ENCODE measurements around the gene GJE1. TPM values are rescaled to one million over a fixed set of nuclear protein-coding genes. Genes with fewer than 3 reads are reported as not detected.

GJE1 gene
- total RNA-seq, 5 donors from 2014 or later (not counting 1 experiment from before 2014, with no cell fraction given) = not detected

DNA sequence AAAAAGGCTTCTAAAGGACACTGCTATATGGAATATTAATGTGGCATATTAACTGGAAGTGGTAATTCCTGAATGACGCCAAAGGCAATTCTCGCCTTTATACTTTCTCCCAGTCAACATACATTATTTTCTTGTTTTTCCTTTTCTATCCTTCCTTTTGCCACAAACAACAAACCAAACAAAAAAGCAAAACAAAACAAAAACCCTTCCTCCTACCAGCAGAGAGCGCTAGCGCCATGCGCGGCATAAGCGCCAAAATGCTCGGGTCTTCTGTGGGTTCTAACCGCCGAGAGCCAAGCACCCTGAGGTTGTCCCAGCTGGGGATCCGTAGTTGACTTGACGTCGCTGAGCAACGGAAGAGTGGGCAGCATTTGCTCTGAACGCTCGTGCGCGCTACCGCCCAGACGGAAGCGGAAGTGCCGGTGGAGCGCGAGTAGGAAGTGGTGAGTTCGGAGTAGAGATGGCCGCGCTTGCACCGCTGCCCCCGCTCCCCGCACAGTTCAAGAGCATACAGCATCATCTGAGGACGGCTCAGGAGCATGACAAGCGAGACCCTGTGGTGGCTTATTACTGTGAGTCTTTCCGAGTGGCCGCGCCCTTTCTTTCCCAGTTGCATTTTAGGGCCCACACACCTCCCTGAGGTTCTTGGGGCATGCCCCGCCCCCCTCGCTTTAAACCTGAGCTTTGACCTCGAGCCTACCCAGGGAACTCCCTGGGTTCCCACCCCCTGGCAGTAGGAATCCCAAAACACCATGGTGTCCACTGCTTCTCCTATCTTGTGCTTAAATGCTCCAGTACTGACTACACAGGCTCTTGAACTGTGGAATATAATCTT is 14.3 kb downstream of the GJE1 start, which contains the start of the genes NMBR and VTA1:
NMBR (minus strand) TSS at position 295 of the 835 bp plus-strand sequence. CDS start 58,464 bp downstream, outside the sequence.
VTA1 (plus strand) TSS at position 436 of the 835 bp plus-strand sequence; CDS start at position 461, 25 bp downstream.
- H3K9me3 ChIP-seq = no peaks in the 10 kb centered on the region

DNA sequence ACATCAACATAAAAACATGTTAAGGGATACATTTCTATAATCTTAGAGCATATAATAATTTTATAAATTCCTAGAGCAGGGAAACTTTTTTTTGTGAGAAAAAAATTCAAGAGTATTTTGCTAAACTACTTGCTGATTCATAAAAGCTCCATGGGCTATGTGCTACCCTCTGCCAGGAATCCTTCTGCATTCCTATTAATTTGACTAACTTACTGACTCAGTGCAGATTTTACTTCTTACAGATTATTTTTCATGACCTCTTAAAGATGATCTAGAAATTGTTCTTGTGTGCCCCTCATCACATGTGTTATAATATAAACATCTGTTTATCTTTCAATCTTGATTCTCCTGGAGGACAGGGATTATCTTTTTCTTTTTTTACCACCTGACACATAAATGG is 20.0 kb downstream of the GJE1 start:
- Histone ChIP-seq H3K9me3 (no peaks in the 10 kb centered on the region), H3K27ac (ENCODE audit: low read length) (no peak overlapping the region), H3K4me1 (ENCODE audit: control insufficient read depth in 1 of 2, extremely low read depth in 1 of 2, insufficient read depth in 2 of 2, low read length in 2 of 2) (peaks cover 4 to 28% of the 10 kb centered on the region in 2 experiments), H3K27me3 (replicated peaks in 1 of 2; ENCODE audit: control insufficient read depth in 2 of 2, extremely low read depth in 1 of 2, insufficient read depth in 2 of 2, low read length in 1 of 2) (no peaks in the 10 kb centered on the region), H3K36me3 (ENCODE audit: control insufficient read depth in 2 of 2, extremely low read depth in 1 of 2, insufficient read depth in 1 of 2, low read length in 1 of 2) (peaks cover 3 to 6% of the 10 kb centered on the region in 2 donors), H3K4me3 (ENCODE audit: control insufficient read depth in 1 of 2, extremely low read depth in 1 of 2, low read length in 1 of 2) (no peak overlapping the region)
- H3K27ac Mint-ChIP-seq = no peak overlapping the region
- H3K4me3 Mint-ChIP-seq = no peak overlapping the region
- CTCF ChIA-PET = no interaction called here
- no peaks in the 10 kb centered on the region for H3K27me3 Mint-ChIP-seq
- ATAC-seq (replicated peaks in 1 of 4) = no peak
- POLR2A ChIA-PET = interaction anchor here in 1 of 2 donors (0.6 kb wide), 1 partner anchor 228 kb away, joined by 3 read pairs; no protein-coding TSS in a partner anchor
- no peaks in the 10 kb centered on the region for H3K9me3 Mint-ChIP-seq
- no peak for DNase-seq
- peaks cover 81 to 89% (median 85%) of the 10 kb centered on the region in 3 donors for H3K4me1 Mint-ChIP-seq
- peaks cover 10% of the 10 kb centered on the region for H3K36me3 Mint-ChIP-seq

More for the DNA sequence above, 14.3 kb downstream of the GJE1 start, which contains the start of the genes NMBR and VTA1:
- Histone ChIP-seq H3K36me3 (ENCODE audit: control insufficient read depth in 2 of 2, extremely low read depth in 1 of 2, insufficient read depth in 1 of 2, low read length in 1 of 2) (peaks cover 3 to 6% of the 10 kb centered on the region in 2 donors), H3K27ac (ENCODE audit: low read length) (peak within 1 kb of the TSS; percentile 68), H3K27me3 (replicated peaks in 1 of 2; ENCODE audit: control insufficient read depth in 2 of 2, extremely low read depth in 1 of 2, insufficient read depth in 2 of 2, low read length in 1 of 2) (no peaks in the 10 kb centered on the region), H3K4me1 (ENCODE audit: control insufficient read depth in 1 of 2, extremely low read depth in 1 of 2, insufficient read depth in 2 of 2, low read length in 2 of 2) (peaks cover 4 to 20% of the 10 kb centered on the region in 2 experiments), H3K4me3 (ENCODE audit: control insufficient read depth in 1 of 2, extremely low read depth in 1 of 2, low read length in 1 of 2) (peak within 1 kb of the TSS; percentile 94 to 96)
- H3K27me3 Mint-ChIP-seq = no peaks in the 10 kb centered on the region
- CTCF ChIA-PET = interaction anchor here (0.6 to 5.7 kb wide), 8 partner anchors 9 to 1857 kb away, joined by 3 to 41 read pairs (median 6); no protein-coding TSS in a partner anchor
- H3K9me3 Mint-ChIP-seq = no peaks in the 10 kb centered on the region
- H3K36me3 Mint-ChIP-seq = peaks cover 10% of the 10 kb centered on the region
- DNase-seq (peak; percentile 84 to 99 (median 97)), ATAC-seq (replicated peaks in 1 of 4) (peak; percentile 93 to 97 (median 97))
- WGBS (ENCODE audit: insufficient coverage) = under 1% methylated on average over 35 of the region's 38 CpGs
- H3K4me1 Mint-ChIP-seq = peaks cover 62 to 68% (median 62%) of the 10 kb centered on the region in 3 donors
- H3K27ac Mint-ChIP-seq = peak within 1 kb of the TSS; percentile 93
- POLR2A ChIA-PET = interaction anchor here (0.6 to 1.6 kb wide), 3 partner anchors 8 to 245 kb away, joined by 3 to 4 read pairs (median 3); no protein-coding TSS in a partner anchor
- peak within 1 kb of the TSS; percentile 94 to 97 (median 95) for H3K4me3 Mint-ChIP-seq

DNA sequence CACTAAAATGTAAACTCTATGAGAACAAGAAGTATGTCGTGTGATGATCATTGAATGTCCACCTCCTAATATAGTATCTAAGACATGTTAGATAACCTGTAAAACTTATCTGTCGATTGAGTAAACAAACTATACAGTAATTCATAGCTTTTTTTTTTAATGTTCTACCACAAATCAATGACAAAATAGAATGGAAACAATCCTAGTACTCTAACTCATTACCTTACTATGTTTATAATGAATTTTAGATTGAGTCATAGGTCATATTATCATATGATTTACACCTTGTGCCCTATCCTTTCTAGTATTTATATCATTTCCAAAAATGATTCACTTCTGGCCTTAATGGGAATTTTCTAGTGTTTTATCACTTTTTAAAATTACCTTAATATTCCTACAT is 20.5 kb downstream of the GJE1 start:
- no peak overlapping the region for H3K4me3 Mint-ChIP-seq
- CTCF ChIA-PET = interaction anchor here in 1 of 2 donors (0.6 kb wide), 1 partner anchor 58 kb away, joined by 5 read pairs; no protein-coding TSS in a partner anchor

DNA sequence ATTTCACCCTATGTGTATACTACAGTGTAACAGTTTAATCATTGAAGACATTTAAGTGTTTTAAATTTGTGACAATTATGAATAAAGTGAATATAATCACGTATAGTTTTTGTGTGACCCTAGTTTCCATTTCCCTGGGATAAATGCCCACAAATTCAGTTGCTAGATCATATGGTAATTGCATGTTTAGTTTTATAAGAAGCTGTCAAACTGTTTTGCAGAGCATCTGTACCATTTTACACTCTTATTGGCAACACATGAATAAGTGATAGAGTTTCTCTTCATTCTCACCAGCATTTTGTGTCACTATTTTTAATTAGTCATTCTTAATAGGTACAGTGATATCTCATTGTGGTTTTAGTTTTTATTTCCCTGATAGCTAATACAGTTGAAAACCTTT is 21.6 kb downstream of the GJE1 start:
- Mint-ChIP-seq H3K27ac (no peak overlapping the region), H3K4me1 (peaks cover 71 to 81% (median 72%) of the 10 kb centered on the region in 3 donors)

More for the DNA sequence above, 20.5 kb downstream of the GJE1 start:
- Histone ChIP-seq H3K36me3 (ENCODE audit: control insufficient read depth in 2 of 2, extremely low read depth in 1 of 2, insufficient read depth in 1 of 2, low read length in 1 of 2) (peaks cover 3 to 6% of the 10 kb centered on the region in 2 donors), H3K9me3 (no peaks in the 10 kb centered on the region), H3K4me3 (ENCODE audit: control insufficient read depth in 1 of 2, extremely low read depth in 1 of 2, low read length in 1 of 2) (no peak overlapping the region), H3K4me1 (ENCODE audit: control insufficient read depth in 1 of 2, extremely low read depth in 1 of 2, insufficient read depth in 2 of 2, low read length in 2 of 2) (peaks cover 4 to 23% of the 10 kb centered on the region in 2 experiments), H3K27ac (ENCODE audit: low read length) (no peak overlapping the region), H3K27me3 (replicated peaks in 1 of 2; ENCODE audit: control insufficient read depth in 2 of 2, extremely low read depth in 1 of 2, insufficient read depth in 2 of 2, low read length in 1 of 2) (no peaks in the 10 kb centered on the region)
- no peaks in the 10 kb centered on the region for H3K9me3 Mint-ChIP-seq
- POLR2A ChIA-PET = interaction anchor here in 1 of 2 donors (0.6 kb wide), 1 partner anchor 227 kb away, joined by 3 read pairs; no protein-coding TSS in a partner anchor
- H3K4me1 Mint-ChIP-seq = peaks cover 76 to 88% (median 80%) of the 10 kb centered on the region in 3 donors
- ATAC-seq (replicated peaks in 1 of 4) = no peak
- no peaks in the 10 kb centered on the region for H3K27me3 Mint-ChIP-seq
- no peak for DNase-seq
- H3K36me3 Mint-ChIP-seq = peaks cover 10% of the 10 kb centered on the region
- WGBS (ENCODE audit: insufficient coverage) = no CpG with 5 or more reads among the region's 2 CpGs
- no peak overlapping the region for H3K27ac Mint-ChIP-seq

GRCh38 chr6:142155091-142155490 is 22.4 kb downstream of the GJE1 start:
- H3K4me1 ChIP-seq (ENCODE audit: control insufficient read depth in 1 of 2, extremely low read depth in 1 of 2, insufficient read depth in 2 of 2, low read length in 2 of 2) = peaks cover under 1 to 11% of the 10 kb centered on the region in 2 experiments
- peaks cover 69 to 78% (median 70%) of the 10 kb centered on the region in 3 donors for H3K4me1 Mint-ChIP-seq
- peaks cover 3 to 6% of the 10 kb centered on the region in 2 donors for H3K36me3 ChIP-seq (ENCODE audit: control insufficient read depth in 2 of 2, extremely low read depth in 1 of 2, insufficient read depth in 1 of 2, low read length in 1 of 2)
- DNase-seq = no peak
- H3K9me3 Mint-ChIP-seq = no peaks in the 10 kb centered on the region
- H3K27ac ChIP-seq (ENCODE audit: low read length) = no peak overlapping the region
- no peak overlapping the region for H3K4me3 Mint-ChIP-seq
- ChIA-PET CTCF (interaction anchor here (0.5 to 2.9 kb wide), 5 partner anchors 9 to 239 kb away, joined by 3 to 41 read pairs (median 4); partner anchors contain the start of genes NMBR (in 1 of the 2) and VTA1 (in 1 of the 2)), POLR2A (interaction anchor here (0.6 kb wide), 2 partner anchors 8 to 1329 kb away, joined by 3 to 4 read pairs; partner anchors contain the start of gene VTA1 (in 1 of the 2))
- H3K27me3 Mint-ChIP-seq = no peaks in the 10 kb centered on the region
- no peak overlapping the region for H3K4me3 ChIP-seq (ENCODE audit: control insufficient read depth in 1 of 2, extremely low read depth in 1 of 2, low read length in 1 of 2)
- H3K9me3 ChIP-seq = no peaks in the 10 kb centered on the region
- no peak for ATAC-seq (replicated peaks in 1 of 4)
- H3K27me3 ChIP-seq (replicated peaks in 1 of 2; ENCODE audit: control insufficient read depth in 2 of 2, extremely low read depth in 1 of 2, insufficient read depth in 2 of 2, low read length in 1 of 2) = no peaks in the 10 kb centered on the region
- peaks cover 8% of the 10 kb centered on the region for H3K36me3 Mint-ChIP-seq
- H3K27ac Mint-ChIP-seq = no peak overlapping the region
- 100% methylated on average over 2 of the region's 3 CpGs for WGBS (ENCODE audit: insufficient coverage)

More for the DNA sequence above, 21.6 kb downstream of the GJE1 start:
- no peak for ATAC-seq (replicated peaks in 1 of 4)
- Histone ChIP-seq H3K36me3 (ENCODE audit: control insufficient read depth in 2 of 2, extremely low read depth in 1 of 2, insufficient read depth in 1 of 2, low read length in 1 of 2) (peaks cover 3 to 6% of the 10 kb centered on the region in 2 donors), H3K27me3 (replicated peaks in 1 of 2; ENCODE audit: control insufficient read depth in 2 of 2, extremely low read depth in 1 of 2, insufficient read depth in 2 of 2, low read length in 1 of 2) (no peaks in the 10 kb centered on the region), H3K4me1 (ENCODE audit: control insufficient read depth in 1 of 2, extremely low read depth in 1 of 2, insufficient read depth in 2 of 2, low read length in 2 of 2) (peaks cover 0 to 13% of the 10 kb centered on the region in 2 experiments), H3K9me3 (no peaks in the 10 kb centered on the region), H3K27ac (ENCODE audit: low read length) (no peak overlapping the region), H3K4me3 (ENCODE audit: control insufficient read depth in 1 of 2, extremely low read depth in 1 of 2, low read length in 1 of 2) (no peak overlapping the region)
- no CpG with 5 or more reads among the region's 1 CpG for WGBS (ENCODE audit: insufficient coverage)
- Mint-ChIP-seq H3K27me3 (no peaks in the 10 kb centered on the region), H3K9me3 (no peaks in the 10 kb centered on the region), H3K4me3 (no peak overlapping the region), H3K36me3 (peaks cover 10% of the 10 kb centered on the region)
- ChIA-PET CTCF (interaction anchor here (0.6 to 1.1 kb wide), 4 partner anchors 24 to 779 kb away, joined by 3 read pairs; no protein-coding TSS in a partner anchor), POLR2A (no interaction called here)
- no peak for DNase-seq
